Pancreas (tissue), 10 donors: ENCODE measurements around the gene CDK5R1. TPM values are rescaled to one million over a fixed set of nuclear protein-coding genes. Genes with fewer than 3 reads are reported as not detected.

Experiments
- ATAC-seq, 4 donors: fragments of 200-7000 bp; cut with Tn5 transposase; one replicate each; pipeline versions ENCODE4 v1.8.0 to v1.9.1; 2020; ENCODE audit warnings: mild to moderate bottlenecking in 4 of 4, moderate library complexity in 4 of 4
- DNase-seq, 6 donors: peaks; one replicate each; pipeline ENCODE4 v3.0.0-alpha.2; 2020
- FAIRE-seq: peaks from 2 replicates; lab custom pipeline; 2012; peaks lifted over from hg19 to GRCh38; lab: Jason Lieb, UNC
- H3K27ac ChIP-seq, 4 donors: fragments of 200-600 bp; sonication (generic); 1 replicate in 3 of 4; 2 replicates in 1 of 4; pipeline versions ENCODE4 v1.5.0 to v1.8.0; 2020
- H3K27me3 ChIP-seq, 4 donors: fragments of 200-600 bp; one replicate each; pipeline ENCODE4 v1.8.0; 2021
- H3K36me3 ChIP-seq, 3 donors: fragments of 200-600 bp; sonication (generic) in 1 of 3; one replicate each; pipeline versions ENCODE4 v1.5.0 to v1.8.0; 2020 to 2021
- H3K4me1 ChIP-seq, 3 donors: fragments of 200-600 bp; one replicate each; pipeline ENCODE4 v1.8.0; 2021
- H3K4me3 ChIP-seq, 4 donors: fragments of 200-600 bp; sonication (generic) in 2 of 4; one replicate each; pipeline versions ENCODE4 v1.5.0 to v1.8.0; 2020 to 2021
- H3K9me3 ChIP-seq, 4 donors: fragments of 200-600 bp; one replicate each; pipeline ENCODE4 v1.8.0; 2021
- WGBS, 2 donors: extraction: QIAGEN DNeasy Blood & Tissue Kit; methylation state at CpG; one replicate each; pipeline ENCODE4 v1.1.7; 2013; 5-methylcytosine and 5-hydroxymethylcytosine counted together
- intact Hi-C, 3 donors: fragments of 100-400 bp; cut with DNase I; formaldehyde crosslinking; loops; one replicate each; pipeline versions ENCODE4 v1.11.1 to v1.14.2; 2022
- polyA plus RNA-seq, 2 donors: library from polyadenylated mRNA; stranded (reverse); fragments of 200-250 nt; gene quantifications; one replicate each; pipeline ENCODE4 v1.2.3, GENCODE V29; 2013
- total RNA-seq, 6 donors: library from RNA; stranded (reverse); fragmentation: NEBNext Ultra II Directional in 4 of 6; extraction: Animal tissue kit (Norgen Biotek cat#: 25700) in 4 of 6; gene quantifications; one replicate each; pipeline versions ENCODE4 v1.2.1 to v1.2.4, GENCODE V29; 2021 to 2023
- TF ChIP-seq, protein P1 (sequence below), 4 donors: fragments of 200-600 bp; sonication (generic) in 3 of 4; IDR thresholded peaks; one replicate each; pipeline versions ENCODE4 v1.5.0 to v1.8.0; 2021; ENCODE audit warnings: antibody characterized with exemption in 4 of 4
- donor health status: healthy with polysubstance abuse.
- donor health status: DM: no; HTN: no; CAD: no; lungs with moderate emphysema.
- donor health status: DM: no; HTN: no; CAD: no.
- donor health status: control.
- donor health status: control.
- donor health status: Bipolar disorder and iron deficiency.
- donor health status: DM: yes; HTN: yes; CAD: no.
- donor health status: DM: no; HTN: no; CAD: no.
- donor health status: DM: no; HTN: no; CAD: no.
- donor health status: DM: yes; HTN: yes; CAD: no.

The CDK5R1 gene
- total and polyA plus RNA-seq, 8 donors: 0.46 to 5.1 (median 1.0) TPM

GRCh38 chr17:32444301-32445073 lies 42.3 kb upstream of the CDK5R1 start, which contains the start of gene PSMD11:
PSMD11 (plus strand) TSS chr17:32444510; CDS start chr17:32444524, 14 bp downstream.
- intact Hi-C loops: loop anchor here in 1 of 3 donors (5.0 kb wide), 1 partner anchor 82 kb away; no protein-coding TSS in a partner anchor
- Histone ChIP-seq H3K27me3 (no peaks in the 10 kb centered on the region), H3K9me3 (no peaks in the 10 kb centered on the region), H3K36me3 (peaks cover 0 to 4% (median 0%) of the 10 kb centered on the region in 3 donors), H3K4me1 (peaks cover 6 to 19% (median 10%) of the 10 kb centered on the region in 3 donors), H3K4me3 (peak within 1 kb of the TSS; percentile 94 to 97 (median 96)), H3K27ac (peak within 1 kb of the TSS; percentile 53 to 73 (median 68))
- TF ChIP-seq, protein P1, sequence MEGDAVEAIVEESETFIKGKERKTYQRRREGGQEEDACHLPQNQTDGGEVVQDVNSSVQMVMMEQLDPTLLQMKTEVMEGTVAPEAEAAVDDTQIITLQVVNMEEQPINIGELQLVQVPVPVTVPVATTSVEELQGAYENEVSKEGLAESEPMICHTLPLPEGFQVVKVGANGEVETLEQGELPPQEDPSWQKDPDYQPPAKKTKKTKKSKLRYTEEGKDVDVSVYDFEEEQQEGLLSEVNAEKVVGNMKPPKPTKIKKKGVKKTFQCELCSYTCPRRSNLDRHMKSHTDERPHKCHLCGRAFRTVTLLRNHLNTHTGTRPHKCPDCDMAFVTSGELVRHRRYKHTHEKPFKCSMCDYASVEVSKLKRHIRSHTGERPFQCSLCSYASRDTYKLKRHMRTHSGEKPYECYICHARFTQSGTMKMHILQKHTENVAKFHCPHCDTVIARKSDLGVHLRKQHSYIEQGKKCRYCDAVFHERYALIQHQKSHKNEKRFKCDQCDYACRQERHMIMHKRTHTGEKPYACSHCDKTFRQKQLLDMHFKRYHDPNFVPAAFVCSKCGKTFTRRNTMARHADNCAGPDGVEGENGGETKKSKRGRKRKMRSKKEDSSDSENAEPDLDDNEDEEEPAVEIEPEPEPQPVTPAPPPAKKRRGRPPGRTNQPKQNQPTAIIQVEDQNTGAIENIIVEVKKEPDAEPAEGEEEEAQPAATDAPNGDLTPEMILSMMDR (IDR thresholded peaks at IDR 0.05): peak; percentile 88 to 91 (median 90)
- DNase-seq (peak; percentile 97 to 99 (median 98)), ATAC-seq (peak; percentile 97 to 99 (median 98)), FAIRE-seq (no peak)
- WGBS, 2 donors: 0 to 1% methylated on average over 59 to 74 of the region's 74 CpGs

DNA sequence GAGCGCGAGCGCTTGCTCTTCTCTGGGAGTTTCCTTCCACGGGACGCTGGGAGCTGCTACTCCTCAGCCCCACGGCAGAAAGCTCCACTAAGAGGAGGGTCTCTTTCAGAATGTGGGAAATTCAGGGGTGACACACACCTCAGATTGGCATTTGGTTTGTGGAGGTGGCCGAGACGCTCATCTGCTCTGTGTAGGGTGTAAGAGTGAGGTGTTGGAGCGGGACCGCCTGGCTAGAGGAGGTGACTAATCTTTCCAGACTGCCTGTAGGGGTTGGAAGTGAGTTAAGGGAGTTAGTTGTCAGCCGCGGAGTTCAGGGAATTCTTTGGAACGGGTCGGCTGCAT lies 41.7 kb upstream of the CDK5R1 start:
- Histone ChIP-seq H3K9me3 (no peaks in the 10 kb centered on the region), H3K27ac (peak overlapping the region; percentile 53 to 73 (median 68)), H3K4me1 (peaks cover 6 to 19% (median 10%) of the 10 kb centered on the region in 3 donors), H3K27me3 (no peaks in the 10 kb centered on the region), H3K36me3 (peaks cover 0 to 7% (median 0%) of the 10 kb centered on the region in 3 donors), H3K4me3 (peak overlapping the region; percentile 94 to 97 (median 96))
- WGBS, 2 donors: 0% methylated on average over 14 of the region's 14 CpGs
- ATAC-seq (peak; percentile 47 to 72 (median 56)), FAIRE-seq (no peak), DNase-seq (peak in 1 of 6 donors; percentile 13)
- intact Hi-C loops: loop anchor here in 1 of 3 donors (5.0 kb wide), 1 partner anchor 83 kb away; no protein-coding TSS in a partner anchor
- TF ChIP-seq, protein P1 (IDR thresholded peaks at IDR 0.05): no peak

DNA sequence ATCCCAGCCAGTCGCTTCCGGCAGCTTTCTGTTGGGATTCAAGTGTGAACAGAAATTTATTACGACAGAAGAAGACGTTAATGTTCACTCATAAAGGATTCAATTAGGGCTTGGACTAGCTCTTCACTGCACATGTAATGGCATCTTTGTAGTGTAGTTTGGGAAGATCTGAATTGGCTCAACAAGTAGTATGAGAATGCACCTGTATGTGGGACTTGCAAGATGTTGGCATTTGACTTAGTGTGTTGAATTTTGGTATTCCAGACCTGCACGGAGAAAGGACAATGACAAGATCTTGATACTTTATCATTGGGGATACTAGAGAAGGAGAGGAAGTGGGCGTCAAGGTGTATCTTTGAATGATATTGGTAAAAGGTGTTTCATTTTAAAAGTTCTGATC lies 41.3 kb upstream of the CDK5R1 start:
- 7% methylated on average over 6 of the region's 6 CpGs for WGBS, 2 donors
- H3K27ac ChIP-seq: peak overlapping the region in 2 of 4 donors; percentile 53 to 72

DNA sequence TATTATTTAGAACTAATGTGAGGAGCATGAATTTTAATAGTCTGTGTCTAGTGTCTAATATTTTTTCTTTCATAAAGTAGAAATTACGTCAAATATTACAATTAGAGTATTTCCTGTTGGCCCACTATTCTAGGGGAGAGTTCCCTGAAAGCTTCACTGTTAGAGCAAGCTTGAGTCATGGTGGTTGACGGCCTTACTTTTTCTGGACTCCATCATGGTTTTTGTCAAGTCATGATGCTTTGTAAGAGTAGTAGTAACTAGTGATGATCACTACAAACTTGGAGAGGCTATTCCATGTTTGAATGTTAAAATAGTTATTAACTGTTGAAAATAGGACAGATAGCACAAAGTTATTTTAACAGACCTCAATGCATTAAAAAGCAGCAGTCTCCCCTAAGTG lies 40.8 kb upstream of the CDK5R1 start:
- peaks cover 0 to 7% (median 0%) of the 10 kb centered on the region in 3 donors for H3K36me3 ChIP-seq
- 55 to 69% methylated on average over 2 of the region's 2 CpGs for WGBS, 2 donors
- no peaks in the 10 kb centered on the region for H3K9me3 ChIP-seq
- H3K27me3 ChIP-seq: no peaks in the 10 kb centered on the region
- peaks cover 6 to 19% (median 10%) of the 10 kb centered on the region in 3 donors for H3K4me1 ChIP-seq
- intact Hi-C loops: loop anchor here in 1 of 3 donors (5.0 kb wide), 1 partner anchor 84 kb away; no protein-coding TSS in a partner anchor
- TF ChIP-seq, protein P1 (IDR thresholded peaks at IDR 0.05): no peak
- H3K27ac ChIP-seq: no peak overlapping the region
- no peak for DNase-seq
- FAIRE-seq: no peak
- peak overlapping the region in 2 of 4 donors; percentile 95 to 97 for H3K4me3 ChIP-seq
- no peak for ATAC-seq

More for the DNA sequence above, 41.3 kb upstream of the CDK5R1 start:
- TF ChIP-seq, protein P1 (IDR thresholded peaks at IDR 0.05): no peak
- ATAC-seq (no peak), DNase-seq (no peak), FAIRE-seq (no peak)
- no peaks in the 10 kb centered on the region for H3K27me3 ChIP-seq
- H3K4me3 ChIP-seq: peak overlapping the region; percentile 94 to 97 (median 96)
- H3K4me1 ChIP-seq: peaks cover 6 to 19% (median 10%) of the 10 kb centered on the region in 3 donors
- no peaks in the 10 kb centered on the region for H3K9me3 ChIP-seq
- intact Hi-C loops: loop anchor here in 1 of 3 donors (5.0 kb wide), 1 partner anchor 83 kb away; no protein-coding TSS in a partner anchor
- peaks cover 0 to 7% (median 0%) of the 10 kb centered on the region in 3 donors for H3K36me3 ChIP-seq
